HG03558 (cell line): Measurements from ENCODE around the gene PIP5K1C.

Experiments
- ATAC-seq: cut with Tn5 transposase; IDR thresholded peaks from one replicate; pipeline ENCODE4 v1.9.1; 2021; ENCODE audit warnings: moderate number of reproducible peaks; ENCODE audit not compliant: unreplicated experiment; ENCODE audit errors: extremely low read depth

Gene PIP5K1C

DNA sequence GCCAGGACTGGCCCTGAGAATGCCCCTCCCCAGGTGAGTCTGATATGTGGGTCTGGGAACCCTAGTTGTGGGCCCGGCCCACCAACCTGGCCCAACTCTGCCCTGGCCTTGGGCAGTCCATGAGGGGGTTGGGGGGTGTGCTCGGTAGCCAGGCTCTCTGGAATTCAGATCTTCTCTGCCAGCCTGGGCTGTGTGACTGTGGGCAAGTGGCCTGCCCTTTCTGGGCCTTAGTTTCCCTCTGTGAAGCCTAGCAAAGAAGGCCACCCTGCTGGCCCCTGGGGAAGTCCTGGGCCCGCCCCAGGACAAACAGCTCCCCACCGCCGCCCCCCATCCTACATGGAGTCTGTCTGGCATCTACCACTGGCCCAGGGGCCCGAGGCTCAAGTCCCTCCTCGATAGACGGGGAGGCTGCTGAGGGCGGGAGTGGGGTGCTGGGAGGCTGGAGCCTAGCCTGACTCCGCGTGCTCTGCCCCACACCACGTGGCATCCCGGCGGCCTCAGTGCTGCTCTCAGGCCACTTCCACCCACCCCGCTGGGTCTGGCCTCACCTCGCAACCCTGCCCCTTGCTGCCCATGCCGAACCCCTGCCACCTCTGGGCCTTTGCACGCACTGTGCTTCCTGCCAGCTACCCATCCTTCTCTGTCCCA is 85.3 kb downstream of the PIP5K1C start:
- ATAC-seq, result no peak

DNA sequence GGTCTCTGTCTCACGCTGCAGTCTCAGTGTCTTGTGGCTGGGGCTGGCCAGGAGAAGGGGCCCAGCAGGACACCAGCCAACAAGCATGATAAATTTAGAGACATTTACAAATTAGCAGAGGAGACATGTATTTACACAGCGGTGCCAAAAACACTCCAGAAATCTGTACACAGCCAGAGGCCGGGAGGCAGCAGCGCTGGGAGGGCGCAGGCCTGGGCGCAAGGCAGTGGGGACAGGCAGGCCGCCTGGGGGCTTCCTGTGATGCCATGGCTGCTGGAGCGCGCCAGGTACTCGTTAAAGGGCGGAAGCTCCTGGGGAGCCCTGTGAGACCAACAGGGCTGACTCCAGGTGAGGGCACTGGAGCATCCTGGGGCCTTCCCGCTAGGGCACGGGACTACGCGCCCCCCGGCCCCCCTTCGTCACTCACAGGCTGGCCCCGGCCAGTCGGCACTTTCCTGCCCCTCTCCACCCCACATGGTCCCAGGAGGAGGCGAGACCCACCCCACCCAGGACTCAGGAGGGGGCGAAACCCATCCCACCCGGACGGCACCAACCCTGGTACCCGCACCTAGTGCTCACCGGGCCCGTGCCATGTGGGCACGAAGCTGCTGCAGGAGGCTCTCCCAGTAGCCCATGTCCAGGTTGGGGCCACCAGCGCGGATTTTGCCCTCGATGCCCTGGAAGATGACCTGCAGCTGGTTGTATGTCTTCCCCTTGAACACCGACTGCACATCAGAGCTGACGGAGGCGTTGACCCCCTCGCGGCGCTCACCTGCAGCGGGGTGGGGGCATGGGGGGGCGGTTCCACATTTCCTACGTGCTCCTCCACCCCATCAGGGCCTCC is 86.2 kb downstream of the PIP5K1C start:
- ATAC-seq, result no peak

DNA sequence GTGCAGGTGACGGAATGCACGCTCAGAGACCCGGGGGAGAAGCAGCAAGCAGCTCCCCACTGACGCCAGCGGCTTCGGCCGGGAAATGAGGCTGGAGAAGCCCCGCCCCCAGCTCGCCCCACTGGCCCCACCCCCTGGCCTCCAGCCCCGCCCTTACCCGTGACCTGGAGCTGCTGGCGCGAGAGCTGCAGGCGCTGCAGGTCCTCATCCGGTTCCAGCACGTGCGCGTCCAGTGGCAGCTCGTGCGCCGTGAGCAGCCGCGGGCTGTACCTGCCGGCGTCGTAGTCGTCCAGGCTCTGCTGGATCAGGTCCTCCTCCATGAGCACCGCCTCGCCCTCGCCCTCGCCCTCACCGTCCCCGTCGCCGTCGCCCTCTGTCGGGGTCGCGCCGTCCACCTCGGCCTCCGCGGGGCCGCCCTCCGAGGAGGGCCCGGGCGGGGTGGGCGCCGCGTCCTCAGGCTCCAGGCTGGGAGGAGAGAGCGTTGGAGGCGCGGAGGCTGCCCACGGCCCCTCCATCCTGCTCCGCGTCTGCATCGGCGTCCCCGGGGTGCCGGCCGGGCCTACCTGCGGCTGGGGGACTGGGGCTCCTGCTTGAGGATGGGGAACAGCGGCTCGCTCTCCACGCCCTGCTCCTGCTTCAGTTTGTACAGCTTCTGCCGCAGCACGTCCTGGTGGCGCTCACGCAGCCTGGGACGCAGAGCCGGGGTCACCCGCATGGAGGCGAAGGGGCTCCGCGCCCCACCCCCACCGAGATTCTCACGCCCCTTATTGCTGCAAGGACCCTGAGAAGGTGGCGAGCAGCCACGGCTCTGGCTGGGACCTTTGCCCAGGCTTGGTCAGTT is 87.1 kb downstream of the PIP5K1C start:
- no peak for ATAC-seq

DNA sequence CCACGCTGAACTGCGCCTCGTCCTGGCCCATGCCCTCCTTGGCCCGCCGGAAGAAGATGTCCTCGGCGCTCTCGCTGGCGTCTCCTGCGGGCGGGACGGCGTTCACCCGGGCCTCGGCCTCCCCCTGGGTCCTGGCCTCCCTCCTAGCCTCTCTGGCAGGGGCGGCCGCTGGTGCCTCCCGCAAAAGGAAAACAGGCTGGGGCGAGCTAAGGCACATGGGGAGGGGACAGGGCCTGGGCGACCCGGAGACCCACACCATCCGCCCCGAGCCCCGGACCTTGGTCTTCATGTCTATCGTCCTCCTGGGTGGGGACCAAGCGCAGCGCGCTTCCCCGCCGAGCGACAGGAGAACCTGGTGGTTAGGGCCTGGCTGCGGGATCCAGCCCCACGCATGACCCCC is 87.9 kb downstream of the PIP5K1C start:
- no peak for ATAC-seq

DNA sequence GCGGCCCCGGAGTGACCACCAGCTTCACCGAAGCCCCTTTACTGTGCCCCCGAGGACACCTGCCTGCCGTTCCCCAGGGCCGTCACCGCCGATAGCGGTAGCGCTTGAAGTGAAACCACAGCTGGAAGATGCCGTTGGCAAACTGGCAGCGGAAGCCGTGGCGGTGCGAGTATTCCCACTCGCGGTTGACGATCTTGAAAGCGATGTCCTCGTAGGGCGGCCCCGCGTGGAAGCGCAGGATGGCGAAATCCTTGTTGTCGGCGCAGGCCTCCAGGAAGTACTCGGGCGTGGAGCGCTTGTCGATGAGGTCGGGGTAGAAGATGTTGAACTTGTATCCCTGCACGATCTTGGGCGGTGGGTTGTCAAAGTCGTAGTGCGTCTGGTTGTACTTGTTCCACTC is 88.4 kb downstream of the PIP5K1C start:
- ATAC-seq, result no peak

DNA sequence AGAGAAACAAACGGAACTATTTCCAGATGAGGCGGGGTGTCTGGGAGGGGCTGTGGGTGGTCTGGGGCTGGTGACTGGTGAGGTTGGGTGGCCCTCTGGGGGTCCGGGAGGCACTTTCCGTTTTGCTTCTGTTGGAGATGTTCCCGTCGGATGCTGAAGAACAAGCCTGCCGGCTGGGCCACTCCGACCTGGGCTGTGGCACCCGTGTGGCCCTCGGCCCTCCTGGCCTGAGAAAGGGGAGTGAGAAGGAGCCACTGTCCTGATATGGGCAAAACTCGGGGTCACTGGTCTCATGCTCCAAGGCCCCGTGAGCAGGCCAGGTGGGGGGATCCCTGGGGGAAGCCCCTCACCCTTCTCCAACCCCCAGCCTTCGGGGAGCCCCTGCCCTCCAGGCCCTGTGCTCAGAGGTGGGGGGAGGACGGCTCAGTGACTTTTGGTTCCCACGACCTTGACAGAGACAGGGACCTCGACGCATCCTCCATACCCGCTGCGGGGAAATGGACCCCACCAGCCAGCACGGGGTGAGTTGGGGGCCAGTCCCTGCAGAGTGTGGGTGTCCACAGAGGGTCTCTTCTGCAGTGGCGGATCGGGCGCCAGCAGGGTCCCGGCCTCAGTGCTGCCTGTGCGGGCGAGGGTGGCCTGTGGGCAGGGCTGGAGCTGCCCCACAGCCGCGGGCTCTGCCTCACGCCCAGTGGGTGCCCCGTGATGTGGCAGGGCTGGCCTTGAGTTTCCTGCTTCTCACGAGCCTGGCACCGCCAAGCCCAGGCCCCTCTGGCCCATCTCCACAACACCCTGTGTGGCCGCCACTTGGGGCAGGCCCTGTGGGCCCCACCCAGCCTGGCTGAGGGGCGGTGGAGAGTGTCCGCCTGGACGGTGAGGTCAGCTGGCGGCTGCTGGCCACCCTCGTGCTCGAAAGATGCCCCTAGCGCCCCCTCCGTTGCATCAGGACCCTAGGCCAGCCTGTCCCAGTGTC is 89.2 kb downstream of the PIP5K1C start:
- no peak for ATAC-seq

DNA sequence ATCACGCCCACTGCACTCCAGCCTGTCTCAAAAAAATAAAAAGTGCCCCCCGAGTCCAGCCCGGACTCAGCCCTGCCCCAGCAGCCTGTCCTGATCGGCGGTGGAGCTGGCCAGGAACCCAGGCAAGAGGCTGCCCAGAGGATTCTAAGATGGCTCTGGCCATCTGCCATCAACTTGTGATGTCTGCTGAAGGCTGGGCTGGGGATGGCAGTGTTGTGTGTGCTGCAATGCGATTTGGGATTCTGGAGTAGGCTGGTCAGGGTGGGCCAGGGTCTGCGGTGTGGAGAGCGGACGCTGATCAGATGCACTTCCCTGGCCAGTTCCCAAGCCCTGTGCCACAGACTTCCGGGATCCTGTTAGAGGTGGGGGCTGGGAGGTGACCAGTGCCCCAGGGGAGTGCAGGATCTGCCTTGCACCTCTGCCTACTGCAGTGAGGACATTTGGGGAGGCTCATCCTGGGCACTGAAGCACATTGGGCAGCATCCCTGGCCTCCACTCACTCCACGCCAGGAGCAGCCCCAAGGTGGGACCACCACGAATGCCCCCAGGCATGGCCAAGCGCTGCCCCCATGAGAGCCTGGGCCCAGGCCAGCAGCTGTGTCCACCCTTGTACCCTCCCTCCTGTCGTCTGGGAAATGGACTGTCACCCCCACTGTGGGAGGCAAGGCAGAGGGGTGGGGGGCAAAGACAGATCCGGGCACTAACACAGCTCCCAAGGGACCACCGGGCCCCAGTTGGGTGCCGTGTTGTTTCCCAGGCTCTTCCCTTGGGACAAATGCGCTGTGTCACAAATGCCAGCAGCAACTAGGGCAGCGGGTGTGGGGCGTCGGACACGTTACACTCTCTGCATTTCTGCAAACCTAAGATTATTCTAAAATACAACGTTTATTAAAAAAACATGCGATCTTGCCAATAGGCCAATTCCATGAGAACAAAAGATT is 90.2 kb downstream of the PIP5K1C start:
- no peak for ATAC-seq

DNA sequence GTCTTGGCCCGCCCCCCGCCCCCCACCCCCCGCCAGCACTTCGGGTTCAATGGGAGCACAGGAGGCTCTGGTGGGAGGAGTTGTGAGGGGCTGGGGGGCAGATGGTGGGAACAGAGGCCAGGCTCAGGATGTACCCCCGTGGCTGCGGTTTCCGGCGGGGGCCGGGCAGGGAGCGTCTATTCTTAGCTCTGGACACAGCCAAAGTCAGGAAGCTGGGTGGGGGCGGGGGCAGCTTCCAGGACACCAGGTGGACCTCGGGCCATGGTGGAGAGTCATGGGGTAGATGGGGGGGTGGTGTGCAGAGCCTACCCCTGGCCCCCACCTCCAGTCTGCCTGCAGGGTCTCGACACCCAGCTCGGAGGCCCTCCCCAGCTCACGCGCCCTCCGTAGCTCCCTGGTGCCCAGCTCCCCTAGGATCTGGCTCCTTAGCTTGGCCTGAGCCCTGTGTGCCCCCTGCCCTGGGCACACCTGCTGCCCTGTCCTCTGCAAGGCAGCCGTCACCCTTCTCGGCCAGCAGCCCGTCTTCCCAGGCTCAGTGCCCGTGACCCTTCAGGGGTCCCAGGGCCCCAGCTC is 91.4 kb downstream of the PIP5K1C start:
- no peak for ATAC-seq

DNA sequence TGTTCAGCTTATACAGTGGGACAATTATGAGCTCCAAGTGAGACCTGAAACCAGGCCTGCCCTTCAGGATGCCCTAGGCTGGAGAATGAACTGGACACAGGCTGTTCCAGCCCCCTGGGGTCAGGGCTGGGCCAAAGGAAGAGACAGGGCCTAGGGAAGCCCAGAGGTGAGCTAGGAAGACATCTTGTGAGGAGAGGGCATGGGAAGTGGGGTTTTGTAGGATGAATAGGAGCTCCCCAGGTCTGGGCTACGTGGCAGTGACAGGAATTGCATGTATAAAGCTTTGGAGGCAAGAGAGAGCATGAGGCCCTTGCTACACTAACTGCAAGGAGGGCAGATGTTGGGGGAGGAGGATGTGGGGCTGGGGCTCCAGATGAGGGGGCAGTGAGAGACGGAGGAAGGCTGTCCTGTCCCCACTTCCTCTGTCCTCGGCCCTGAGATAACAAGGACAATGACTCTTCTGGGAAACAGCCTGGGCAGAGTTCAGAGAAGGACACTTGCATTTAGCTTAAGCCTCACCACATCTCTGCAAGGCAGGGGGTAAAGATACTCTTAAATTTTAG is 92.1 kb downstream of the PIP5K1C start:
- ATAC-seq, result no peak

DNA sequence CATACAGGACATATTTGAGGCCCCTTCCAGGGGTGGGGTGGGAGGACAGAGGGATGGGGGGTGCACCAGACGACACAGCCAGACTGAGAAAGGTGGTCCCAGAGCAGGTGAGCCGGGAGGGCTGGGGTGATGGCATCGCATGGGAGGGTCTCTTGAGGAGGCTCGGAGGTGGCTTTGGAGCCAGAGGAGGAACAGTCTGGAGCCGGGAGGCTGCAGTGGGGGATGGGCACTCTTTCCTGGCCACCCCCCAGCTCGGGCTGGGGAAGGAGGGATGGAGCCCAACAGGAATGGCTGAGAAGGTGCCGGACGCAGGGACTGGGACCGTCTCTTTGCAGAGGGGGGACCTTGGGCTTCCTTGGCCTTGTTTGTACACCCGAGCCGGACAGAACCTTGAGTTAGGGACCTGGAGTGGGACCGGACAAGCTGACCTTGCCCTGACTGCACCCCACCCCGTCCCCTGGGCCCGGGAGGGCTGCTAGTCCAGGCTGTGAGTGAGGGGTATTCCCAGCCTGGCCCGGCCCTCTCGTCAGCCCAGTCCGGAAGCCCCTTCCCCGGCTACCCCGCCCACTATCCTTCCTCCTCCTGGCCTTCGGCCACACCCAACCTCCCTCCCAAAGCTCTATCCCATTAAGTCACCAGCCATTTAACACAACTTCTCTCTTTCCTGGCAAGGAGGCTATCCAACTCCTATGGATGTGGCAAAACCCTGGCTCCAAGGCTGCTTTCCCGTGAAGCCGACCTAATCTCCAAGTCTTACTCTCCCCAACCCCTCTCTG is 92.8 kb downstream of the PIP5K1C start:
- no peak for ATAC-seq

DNA sequence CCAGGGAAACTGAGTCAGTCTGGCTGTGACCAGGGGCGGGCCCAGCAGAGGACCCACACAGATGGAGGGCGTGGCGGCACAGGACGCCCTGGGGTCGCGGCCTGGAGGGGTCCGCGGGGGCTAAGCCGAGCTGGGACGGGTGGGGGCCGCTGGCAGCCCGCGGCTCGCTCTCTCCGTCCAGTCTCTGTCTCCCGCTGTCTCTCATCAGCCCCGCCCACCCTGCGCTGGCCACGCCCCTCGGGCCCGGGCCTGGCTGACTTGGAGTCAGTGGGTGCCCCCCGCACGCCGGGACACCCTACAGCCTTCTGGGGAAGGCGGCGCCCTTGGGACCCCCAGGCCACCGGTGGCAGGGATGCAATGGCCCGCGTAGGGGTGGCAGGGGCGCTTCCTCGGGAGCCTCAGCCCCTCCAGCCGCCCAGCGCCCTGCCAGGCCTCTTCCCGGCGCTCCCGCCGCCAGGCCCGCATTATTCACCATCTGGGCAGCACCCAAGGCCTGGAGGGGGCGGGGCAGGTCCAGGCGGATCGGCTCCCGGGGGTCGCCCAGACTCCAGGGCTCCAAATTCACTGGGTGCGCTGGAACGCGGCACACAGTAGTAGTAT is 93.5 kb downstream of the PIP5K1C start, which contains the start of gene TBXA2R:
Gene TBXA2R, minus strand, starts transcription at position 186 of the 600 bp plus-strand sequence. CDS start 6,241 bp downstream, outside the sequence.
- ATAC-seq, result no peak

DNA sequence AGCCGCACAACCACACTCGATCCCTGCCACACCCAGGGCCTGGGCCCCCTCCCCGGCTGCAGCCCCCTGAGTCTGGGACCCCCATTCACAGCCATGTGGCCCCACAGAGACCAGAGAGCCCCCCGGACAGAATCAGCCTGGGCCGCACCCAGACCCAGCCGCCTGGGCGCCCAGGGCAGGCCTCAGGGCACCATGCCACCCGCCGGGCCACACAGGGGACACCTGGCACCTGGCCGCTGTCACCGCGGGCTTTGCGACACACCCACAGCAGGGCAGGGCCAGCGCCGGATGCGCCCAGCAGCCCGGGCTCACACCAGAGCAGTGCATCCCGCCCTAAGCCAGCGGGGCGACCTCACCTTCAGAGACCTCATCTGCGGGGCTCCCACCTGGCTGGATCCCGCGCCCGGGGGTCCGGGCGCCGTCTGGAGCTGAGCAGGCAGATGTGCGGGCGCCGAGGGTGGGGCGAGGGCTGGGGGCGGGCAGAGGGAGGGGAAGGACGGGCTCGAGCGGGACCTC is 94.0 kb downstream of the PIP5K1C start:
- no peak for ATAC-seq

DNA sequence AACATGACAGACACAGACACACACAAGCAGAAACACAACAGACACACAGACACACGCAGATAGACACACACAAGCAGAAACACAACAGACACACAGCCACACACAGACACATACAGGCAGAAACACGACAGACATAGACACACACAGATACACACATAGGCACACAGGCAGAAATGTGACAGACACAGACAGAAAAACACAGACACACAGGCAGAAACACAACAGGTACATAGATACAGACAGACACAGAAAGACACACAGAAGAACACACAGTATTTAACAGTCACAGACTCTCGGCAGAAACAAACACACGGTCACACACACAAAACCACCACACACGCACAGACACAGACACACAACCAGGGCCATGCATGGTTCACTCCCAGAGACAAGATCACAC is 94.5 kb downstream of the PIP5K1C start:
- no peak for ATAC-seq

DNA sequence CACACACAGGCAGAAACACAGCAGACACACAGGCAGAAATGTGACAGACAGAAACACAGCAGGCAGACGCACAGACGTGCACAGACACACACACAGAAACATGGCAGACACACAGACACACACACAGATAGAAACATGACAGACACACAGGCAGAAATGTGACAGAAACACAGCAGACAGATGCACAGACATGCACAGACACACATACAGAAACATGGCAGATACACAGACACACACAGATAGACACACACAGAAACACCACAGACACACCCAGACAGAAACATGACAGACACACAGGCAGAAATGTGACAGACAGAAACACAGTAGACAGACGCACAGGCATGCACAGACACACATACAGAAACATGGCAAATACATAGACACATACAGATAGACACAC is 94.9 kb downstream of the PIP5K1C start:
- ATAC-seq, result no peak

DNA sequence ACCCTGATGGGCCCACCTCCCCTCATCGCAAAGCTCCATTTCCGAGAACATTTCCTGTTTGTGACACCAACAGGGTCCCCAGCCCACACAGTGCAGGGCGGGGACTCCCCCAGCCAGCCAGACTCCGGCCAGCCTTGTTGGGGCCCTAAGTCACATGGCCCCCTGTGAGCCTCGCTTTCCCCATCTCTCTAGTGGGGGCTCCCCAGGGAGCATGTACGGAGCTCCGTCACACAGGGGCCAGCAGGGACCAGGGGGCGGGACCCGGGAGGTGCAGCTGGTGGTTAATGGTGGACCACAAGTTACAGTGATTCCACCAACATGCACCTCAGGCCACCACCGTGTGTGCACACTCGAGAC is 95.3 kb downstream of the PIP5K1C start:
- no peak for ATAC-seq

DNA sequence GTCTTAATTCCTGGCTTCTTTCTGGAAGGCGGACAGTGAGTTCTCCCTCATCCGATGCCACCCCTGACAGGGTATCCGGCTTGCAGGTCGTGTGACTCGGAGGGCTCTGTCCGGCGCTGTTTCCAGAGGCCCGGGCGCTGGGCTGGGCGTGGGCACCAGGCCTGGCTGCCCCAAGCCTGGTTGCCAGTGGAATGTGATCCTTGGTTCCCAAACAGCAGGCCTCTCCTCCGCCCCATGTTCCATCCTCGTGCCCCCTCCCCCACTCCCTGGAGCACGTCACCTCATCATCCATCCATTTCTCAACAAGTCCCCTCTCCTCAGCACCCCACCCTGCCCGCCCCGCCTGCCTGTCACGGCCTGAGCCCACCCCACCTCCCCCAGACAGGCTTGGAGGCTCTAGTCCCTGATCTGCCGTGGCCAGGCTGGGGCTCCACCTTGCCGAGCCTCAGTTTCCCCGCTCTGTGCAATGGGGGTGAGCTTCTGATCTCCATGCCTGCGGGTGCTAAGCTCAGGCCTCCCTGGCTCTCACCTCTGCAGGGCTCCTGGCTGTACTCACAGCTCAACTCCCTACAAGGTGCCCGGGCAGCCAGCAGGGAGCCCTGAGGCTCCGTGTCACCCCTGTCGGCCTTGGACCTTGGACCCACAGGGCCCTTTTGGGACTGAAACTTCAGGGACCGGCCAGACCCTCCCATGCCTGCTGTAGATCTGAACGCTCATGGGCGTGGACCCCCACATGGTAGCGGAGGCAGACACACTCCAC is 95.9 kb downstream of the PIP5K1C start:
- ATAC-seq, result no peak
